HG03457 (cell line): ENCODE results near the gene CDC7.

ENCODE experiments used
- ATAC-seq: cut with Tn5 transposase; IDR thresholded peaks from one replicate; pipeline ENCODE4 v1.9.1; 2021; ENCODE audit warnings: moderate number of reproducible peaks; ENCODE audit not compliant: unreplicated experiment

Gene CDC7

GRCh38 chr1:91546301-91546581 lies 45.6 kb downstream of the CDC7 start:
- ATAC-seq = no peak

GRCh38 chr1:91546876-91547275 lies 46.2 kb downstream of the CDC7 start:
- ATAC-seq = no peak

DNA sequence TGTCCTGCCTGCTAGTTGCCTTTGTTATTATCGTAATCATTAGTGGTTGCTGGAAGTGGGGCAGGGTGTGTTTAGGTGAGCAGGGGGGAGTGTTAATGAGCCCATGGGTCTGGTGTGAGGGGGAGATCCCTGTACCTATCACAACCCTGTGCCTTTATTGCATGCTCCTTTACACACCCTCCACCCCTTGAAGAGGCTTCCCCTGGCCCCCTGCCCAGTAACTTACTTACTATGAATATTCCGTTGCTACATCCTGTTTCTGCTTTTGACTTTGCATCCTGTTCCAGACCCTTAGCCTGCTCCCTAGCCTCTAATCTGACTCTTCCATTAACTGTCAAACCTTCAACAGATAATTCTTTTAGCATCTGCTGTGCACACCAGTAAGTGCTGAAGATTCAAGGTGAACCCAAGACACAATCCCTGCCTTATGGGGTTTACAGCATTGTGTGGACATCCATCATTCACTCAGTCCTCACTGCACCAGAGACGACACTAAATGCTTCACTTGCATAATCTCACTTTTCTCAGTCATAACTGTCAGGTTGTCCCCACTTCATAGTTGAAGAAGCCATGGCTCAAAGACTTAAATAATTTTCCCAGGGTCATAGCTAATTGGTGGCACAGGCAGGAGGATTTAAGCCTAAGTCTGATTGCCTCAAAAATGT lies 47.9 kb downstream of the CDC7 start:
- ATAC-seq = no peak

DNA sequence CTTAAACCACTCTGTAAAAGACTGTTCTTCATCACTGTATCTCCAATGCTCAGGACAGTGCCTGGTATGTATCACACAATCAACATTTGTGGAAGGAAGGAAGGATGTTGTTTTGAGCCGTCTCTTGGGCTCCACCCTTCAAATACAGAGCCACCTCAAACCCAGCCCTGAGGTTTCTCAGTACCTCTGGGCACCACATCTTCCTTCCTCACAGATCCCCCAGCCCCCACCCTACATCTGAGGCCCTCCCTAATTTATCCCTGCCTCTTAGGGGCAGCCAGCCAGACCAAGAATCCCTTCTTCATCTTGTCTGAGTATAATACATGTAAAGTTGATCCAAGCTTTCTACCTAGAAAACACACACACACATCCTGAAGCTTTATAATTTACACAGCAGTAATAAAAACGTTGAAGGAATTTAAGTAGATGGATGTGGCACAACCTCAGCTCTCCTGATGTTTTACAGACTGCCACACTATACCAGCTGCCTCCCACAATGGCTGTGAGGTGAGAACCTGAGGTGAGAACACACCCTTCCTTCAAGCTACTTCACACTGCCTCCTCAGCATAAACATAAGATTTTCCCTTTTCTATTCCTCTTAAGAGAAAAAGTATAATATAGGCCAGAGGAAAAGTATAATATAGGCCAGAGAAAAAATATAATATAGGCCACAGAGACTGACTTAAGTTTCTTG lies 48.5 kb downstream of the CDC7 start:
- no peak for ATAC-seq

DNA sequence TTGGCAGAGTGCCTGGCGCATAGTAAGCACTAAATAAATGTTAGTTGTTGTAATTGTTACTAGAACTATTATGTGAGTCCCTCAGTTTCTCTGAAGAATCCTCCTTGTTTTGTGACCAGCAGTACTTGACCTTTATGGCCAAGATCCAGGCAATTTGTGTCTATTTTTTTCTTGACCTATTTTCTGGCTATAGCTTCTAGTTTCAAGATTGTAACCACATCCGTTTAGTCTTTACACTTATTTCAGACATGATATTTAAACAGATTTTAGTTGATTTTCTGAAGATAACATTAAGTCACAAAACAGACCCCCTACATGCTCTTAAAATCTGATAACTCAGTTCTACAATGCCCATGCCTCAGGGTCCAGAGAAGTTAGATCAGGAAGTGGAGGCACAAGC lies 50.3 kb downstream of the CDC7 start:
- ATAC-seq = no peak

GRCh38 chr1:91552091-91552490 lies 51.4 kb downstream of the CDC7 start:
- ATAC-seq = no peak

DNA sequence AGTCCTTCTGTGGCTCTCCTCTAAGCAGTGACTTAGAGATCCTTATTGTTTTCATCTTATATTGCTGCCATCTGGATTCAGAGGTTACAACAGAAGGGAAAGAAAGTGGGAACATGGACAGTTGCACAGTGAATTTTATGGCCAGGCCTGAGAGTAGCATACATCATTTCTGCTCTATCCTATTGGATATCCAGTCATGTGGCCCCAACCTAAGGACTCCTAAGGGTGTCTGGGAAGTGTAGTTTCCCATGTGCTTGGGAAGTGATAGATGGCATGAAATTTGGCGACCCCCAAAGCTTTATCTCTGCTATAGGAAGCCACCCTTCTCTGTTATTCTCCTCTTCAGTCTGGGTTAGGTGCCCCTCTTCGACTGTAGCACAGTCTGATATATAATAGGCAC lies 51.9 kb downstream of the CDC7 start:
- no peak for ATAC-seq

GRCh38 chr1:91553177-91553591 lies 52.5 kb downstream of the CDC7 start:
- ATAC-seq = no peak

DNA sequence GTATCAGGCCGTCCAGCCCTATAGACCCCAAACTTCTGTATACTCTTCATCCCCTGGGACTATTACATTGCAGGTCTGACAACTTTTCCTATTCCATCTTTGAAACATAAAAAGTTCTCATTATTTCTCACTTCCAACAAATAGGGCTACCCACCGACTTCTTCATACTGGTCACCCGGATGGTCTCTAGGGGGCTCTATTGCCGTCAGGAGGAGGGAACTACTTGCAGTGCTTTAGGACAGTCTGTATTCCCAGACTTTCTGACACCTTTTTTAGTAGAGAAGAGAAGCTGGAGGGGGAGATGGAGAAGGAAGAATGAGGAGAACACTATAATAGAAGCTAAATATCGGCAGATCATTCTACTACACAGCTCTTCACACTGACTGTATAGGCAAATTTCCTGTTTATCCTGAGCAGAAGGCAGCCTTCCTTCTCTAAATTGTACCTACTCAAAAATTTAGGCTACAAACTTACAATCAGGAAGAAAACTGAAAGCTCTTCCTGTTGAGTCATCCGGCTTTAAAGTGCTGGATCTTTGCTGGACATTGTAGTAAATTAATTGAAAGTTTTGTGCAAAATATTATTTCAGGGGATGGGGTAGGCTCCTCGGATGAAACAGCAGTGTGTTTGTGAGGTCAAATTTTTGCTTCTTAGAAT lies 54.6 kb downstream of the CDC7 start:
- no peak for ATAC-seq

DNA sequence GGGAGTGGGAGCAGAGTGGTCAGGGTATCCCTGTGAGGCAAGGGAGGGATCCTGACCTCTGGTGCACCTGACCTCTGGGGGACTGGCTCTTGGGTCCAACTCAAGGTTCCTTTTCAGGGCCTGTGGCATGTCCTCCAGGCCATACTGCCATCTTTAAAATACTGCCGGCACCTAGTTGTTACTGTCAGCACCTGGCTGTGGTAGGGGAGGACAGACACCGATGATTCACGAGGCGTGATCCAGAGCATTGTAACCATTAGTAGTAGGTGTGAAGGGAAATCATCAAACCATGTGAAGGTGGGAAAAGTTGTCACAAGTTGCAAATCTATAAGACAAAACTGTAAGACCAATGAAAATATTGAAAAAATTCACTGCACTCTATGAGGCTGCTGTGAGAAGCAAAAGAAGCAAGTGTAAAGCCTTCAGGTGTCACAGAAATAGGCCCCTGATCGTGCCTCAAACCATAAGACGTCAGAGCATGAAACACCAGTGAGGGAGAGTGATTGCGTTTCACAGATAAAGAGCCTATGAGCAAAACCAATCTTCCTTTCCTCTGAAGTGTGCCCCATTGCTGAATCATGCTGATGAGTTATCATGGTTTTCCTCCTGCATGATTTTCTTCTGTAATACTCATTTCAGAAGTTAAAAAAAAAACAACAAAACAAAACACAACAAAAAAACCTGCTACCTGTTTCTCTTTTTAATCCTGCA lies 55.3 kb downstream of the CDC7 start:
- ATAC-seq = no peak

- no peak for ATAC-seq
Measured at GRCh38 chr1:91556556-91556955, 55.9 kb downstream of the CDC7 start.

DNA sequence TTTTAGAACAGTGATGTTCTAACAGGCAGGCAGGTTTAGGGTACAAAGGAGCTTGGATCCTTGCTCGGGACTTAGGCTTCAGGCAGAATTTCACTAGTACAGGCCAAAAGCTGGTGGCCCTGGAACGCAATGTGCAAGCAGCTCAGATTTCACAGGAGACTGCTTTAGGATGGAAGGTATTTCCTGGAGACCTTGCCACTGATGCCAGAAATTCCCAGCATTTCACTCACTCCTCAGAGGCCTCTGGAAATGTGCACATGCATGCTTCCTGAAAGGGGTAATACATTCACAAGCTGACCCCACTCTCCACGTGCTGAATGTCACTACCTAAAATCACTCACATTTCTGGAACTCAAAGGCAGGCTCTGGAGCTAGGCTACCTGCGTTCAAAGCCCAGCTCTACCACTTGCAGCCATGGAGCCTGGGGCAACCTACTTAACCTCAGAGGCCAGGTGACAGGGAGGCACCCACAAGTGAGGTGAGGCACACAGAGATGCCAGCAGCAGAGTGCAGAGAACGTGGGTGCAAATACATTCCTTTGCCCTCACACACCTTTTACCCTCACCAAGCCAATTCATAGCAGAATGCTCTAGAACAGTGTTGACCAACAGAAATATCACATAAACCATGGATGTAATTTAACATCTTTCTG lies 56.5 kb downstream of the CDC7 start:
- no peak for ATAC-seq

- ATAC-seq = no peak
Measured at GRCh38 chr1:91557826-91558225, 57.2 kb downstream of the CDC7 start.

- ATAC-seq = no peak
Measured at GRCh38 chr1:91559046-91559750, 58.5 kb downstream of the CDC7 start.

DNA sequence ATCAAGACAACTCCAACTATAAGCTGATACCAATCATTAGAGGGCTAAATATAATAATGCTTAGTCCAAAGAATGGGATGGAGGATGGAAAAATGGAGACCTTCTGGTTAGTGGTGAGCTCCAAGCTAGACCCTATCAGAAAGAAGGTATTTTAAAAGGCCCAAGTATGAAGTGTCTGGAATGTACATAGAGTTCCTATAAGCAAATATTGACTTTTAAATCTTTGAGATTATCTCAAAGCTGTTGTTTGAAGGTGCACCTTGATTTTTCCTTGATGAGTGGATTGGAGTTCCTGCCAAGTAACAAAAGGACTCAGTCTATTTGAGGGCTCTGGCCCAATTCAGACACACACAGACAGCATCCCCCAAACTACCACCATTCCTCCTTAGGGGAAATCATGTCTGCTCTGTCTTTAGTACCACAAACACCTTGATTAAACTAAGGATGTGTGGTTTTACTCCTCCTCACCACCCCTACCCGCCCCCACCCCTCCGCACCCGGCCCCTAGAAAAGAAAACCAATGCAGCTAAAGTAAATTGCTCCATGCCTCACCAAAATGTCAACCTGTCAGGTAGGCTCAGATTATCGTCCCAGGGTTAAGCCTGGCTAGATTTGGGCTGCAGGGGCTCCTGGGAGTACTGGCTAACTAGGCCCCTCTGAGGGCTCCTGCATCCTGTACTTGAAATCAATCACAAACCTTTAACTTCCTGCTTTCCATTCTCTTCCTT lies 59.4 kb downstream of the CDC7 start:
- no peak for ATAC-seq

DNA sequence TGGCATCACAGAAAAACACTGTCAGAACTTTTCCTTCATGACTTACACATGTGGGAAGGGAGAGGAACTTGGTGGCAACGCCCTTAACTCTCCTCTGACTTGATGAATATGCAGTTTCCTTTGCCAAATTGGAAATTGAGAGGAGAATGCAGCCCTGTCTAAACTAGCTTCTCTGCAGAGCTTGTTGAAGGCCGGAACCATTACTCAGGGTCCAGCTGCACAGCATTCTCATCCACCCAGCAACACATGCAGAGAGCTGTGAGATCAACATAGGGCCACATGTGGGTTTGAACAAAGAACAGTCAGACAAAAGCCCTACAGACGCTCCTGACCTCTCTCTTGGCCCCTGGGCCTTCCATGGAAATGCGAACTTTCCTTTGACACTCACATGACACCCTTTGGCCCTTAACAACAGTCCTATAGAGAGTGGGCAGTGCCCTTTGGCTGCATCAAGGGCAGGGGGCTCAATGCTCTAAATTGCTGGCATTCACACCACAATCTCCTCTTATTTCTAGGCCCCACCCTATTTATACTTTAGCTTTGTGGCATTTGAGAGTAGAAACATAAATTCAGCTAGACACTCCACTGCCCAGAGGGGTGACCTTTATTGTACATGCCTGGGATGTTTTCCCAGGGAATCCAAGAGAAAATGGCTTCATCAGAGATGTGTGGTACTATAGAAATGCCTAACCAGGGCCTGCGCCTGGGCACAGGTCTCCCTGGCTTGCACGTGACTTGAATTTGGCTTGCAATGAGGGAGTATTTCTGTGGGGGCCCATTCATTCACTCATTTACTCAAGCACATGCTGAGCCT lies 64.4 kb downstream of the CDC7 start:
- no peak for ATAC-seq

- no peak for ATAC-seq
Measured at GRCh38 chr1:91567583-91567982, 66.9 kb downstream of the CDC7 start.

GRCh38 chr1:91568261-91568660 lies 67.6 kb downstream of the CDC7 start:
- ATAC-seq = no peak

- no peak for ATAC-seq
Measured at GRCh38 chr1:91569411-91570119, 68.9 kb downstream of the CDC7 start.
